CD14-positive monocyte (primary cell): ENCODE results near the gene TSPYL2. TPM values are rescaled to one million over a fixed set of nuclear protein-coding genes. Genes with fewer than 3 reads are reported as not detected.

Experiments
- DNase-seq, 3 donors: peaks; one replicate each; pipeline ENCODE4 v3.0.0-alpha.2; 2011 to 2022
- H2AFZ ChIP-seq: 2 replicates; pipeline ENCODE4 v1.6.0; 2012; ENCODE audit warnings: mild to moderate bottlenecking, low read depth, low read length, inconsistent platforms; ENCODE audit not compliant: insufficient read depth, poor library complexity, severe bottlenecking
- H3K27ac ChIP-seq, 2 donors: 1 replicate in 1 of 2; 2 replicates in 1 of 2; pipeline ENCODE4 v1.5.1; 2012 to 2013; ENCODE audit warnings: low read length in 2 of 2, control low read depth in 1 of 2, inconsistent platforms in 1 of 2, low read depth in 1 of 2, mild to moderate bottlenecking in 1 of 2
- H3K27me3 ChIP-seq, 2 donors: one replicate each; pipeline versions ENCODE4 v1.6.0 to v1.6.1; 2011 to 2013; ENCODE audit warnings: low read length in 2 of 2; ENCODE audit not compliant: control insufficient read depth in 2 of 2, insufficient read depth in 2 of 2
- H3K36me3 ChIP-seq, 2 donors: replicated peaks in 1 of 2; 1 replicate in 1 of 2; 2 replicates in 1 of 2; pipeline versions ENCODE4 v1.5.1 to v1.6.1; 2012 to 2013; ENCODE audit warnings: low read length in 2 of 2, control low read depth in 1 of 2, inconsistent platforms in 1 of 2, mild to moderate bottlenecking in 1 of 2; ENCODE audit not compliant: insufficient read depth in 2 of 2, control insufficient read depth in 1 of 2
- H3K4me1 ChIP-seq, 2 donors: 1 replicate in 1 of 2; 2 replicates in 1 of 2; pipeline versions ENCODE4 v1.5.1 to v1.6.1; 2012 to 2013; ENCODE audit warnings: low read length in 2 of 2, control low read depth in 1 of 2, inconsistent platforms in 1 of 2, mild to moderate bottlenecking in 1 of 2, moderate library complexity in 1 of 2; ENCODE audit not compliant: insufficient read depth in 2 of 2, control insufficient read depth in 1 of 2
- H3K4me2 ChIP-seq: replicated peaks from 2 replicates; pipeline ENCODE3; 2012; ENCODE audit warnings: low read length, moderate library complexity, mild to moderate bottlenecking; ENCODE audit not compliant: poor library complexity, severe bottlenecking; ENCODE audit errors: extremely low read depth
- H3K4me3 ChIP-seq, 3 experiments: fragments of 200-600 bp in 1 of 3; sonication (generic) in 1 of 3; replicated peaks in 1 of 3; 1 replicate in 2 of 3; 2 replicates in 1 of 3; pipeline ENCODE4 v1.5.1; 2011 to 2013; ENCODE audit warnings: low read length in 3 of 3, mild to moderate bottlenecking in 3 of 3, control low read depth in 2 of 3, low read depth in 2 of 3, inconsistent platforms in 1 of 3, moderate library complexity in 1 of 3
- H3K79me2 ChIP-seq: 2 replicates; pipeline ENCODE4 v1.6.0; 2012; ENCODE audit warnings: mild to moderate bottlenecking, control low read depth, inconsistent platforms, low read length, moderate library complexity; ENCODE audit not compliant: insufficient read depth
- H3K9ac ChIP-seq: 2 replicates; pipeline ENCODE4 v1.6.0; 2017; ENCODE audit warnings: low read length, mild to moderate bottlenecking; ENCODE audit not compliant: insufficient read depth, poor library complexity, severe bottlenecking
- H3K9me3 ChIP-seq, 2 donors: replicated peaks in 1 of 2; 1 replicate in 1 of 2; 2 replicates in 1 of 2; pipeline versions ENCODE4 v1.5.1 to v1.6.1; 2012 to 2013; ENCODE audit warnings: low read length in 2 of 2, control low read depth in 1 of 2; ENCODE audit not compliant: control insufficient read depth in 1 of 2, insufficient read depth in 1 of 2
- H4K20me1 ChIP-seq: 2 replicates; pipeline ENCODE4 v1.6.0; 2012; ENCODE audit warnings: mild to moderate bottlenecking, low read length, control low read depth, moderate library complexity; ENCODE audit not compliant: insufficient read depth
- H3K27ac Mint-ChIP-seq, 7 donors: one replicate each; pipeline ENCODE4 v1.8.0; 2020; ENCODE audit warnings: mild to moderate bottlenecking in 7 of 7, mixed read lengths in 7 of 7, moderate library complexity in 6 of 7, inconsistent platforms in 2 of 7
- H3K27me3 Mint-ChIP-seq, 3 donors: one replicate each; pipeline ENCODE4 v1.8.0; 2021 to 2022; ENCODE audit warnings: low read depth in 3 of 3, mild to moderate bottlenecking in 3 of 3, mixed read lengths in 3 of 3, moderate library complexity in 3 of 3, inconsistent platforms in 1 of 3
- H3K36me3 Mint-ChIP-seq, 2 donors: one replicate each; pipeline ENCODE4 v1.8.0; 2020; ENCODE audit warnings: mixed read lengths in 2 of 2, inconsistent platforms in 1 of 2, mild to moderate bottlenecking in 1 of 2
- H3K4me1 Mint-ChIP-seq: one replicate; pipeline ENCODE4 v1.8.0; 2020; ENCODE audit warnings: mild to moderate bottlenecking, mixed read lengths
- H3K4me3 Mint-ChIP-seq, 2 donors: one replicate each; pipeline ENCODE4 v1.8.0; 2020; ENCODE audit warnings: mild to moderate bottlenecking in 2 of 2, mixed read lengths in 2 of 2, moderate library complexity in 1 of 2
- H3K9me3 Mint-ChIP-seq, 7 donors: one replicate each; pipeline ENCODE4 v1.8.0; 2020 to 2022; ENCODE audit warnings: mixed read lengths in 7 of 7, mild to moderate bottlenecking in 6 of 7, moderate library complexity in 6 of 7, inconsistent platforms in 2 of 7
- WGBS: methylation state at CpG from one replicate; pipeline ENCODE4 v1.1.5; 2013; ENCODE audit warnings: missing lambda C conversion rate; ENCODE audit not compliant: insufficient coverage; 5-methylcytosine and 5-hydroxymethylcytosine counted together
- intact Hi-C, 2 donors: fragments of 100-400 bp; cut with micrococcal nuclease; formaldehyde crosslinking; loops; one replicate each; pipeline versions ENCODE4 v1.15.0 to v1.15.1; 2023
- polyA plus RNA-seq, 3 donors: library from polyadenylated mRNA; depleted of rRNA in 1 of 3; unstranded in 2 of 3; stranded (reverse) in 1 of 3; fragments of 300-500 nt in 2 of 3; fragments of >200 nt in 1 of 3; fragmentation: Illumina TruSeq in 2 of 3; gene quantifications; 1 replicate in 2 of 3; 2 replicates in 1 of 3; pipeline ENCODE4 v1.2.3, GENCODE V29; 2012 to 2021
- TF ChIP-seq, protein P1 (sequence below): fragments of 200-600 bp; IDR thresholded peaks from one replicate; pipeline ENCODE4 v1.8.0; 2022; ENCODE audit warnings: antibody characterized with exemption, mild to moderate bottlenecking

TSPYL2 gene
- polyA plus RNA-seq, 3 donors: 0.33 to 29.4 (median 0.40) TPM

DNA sequence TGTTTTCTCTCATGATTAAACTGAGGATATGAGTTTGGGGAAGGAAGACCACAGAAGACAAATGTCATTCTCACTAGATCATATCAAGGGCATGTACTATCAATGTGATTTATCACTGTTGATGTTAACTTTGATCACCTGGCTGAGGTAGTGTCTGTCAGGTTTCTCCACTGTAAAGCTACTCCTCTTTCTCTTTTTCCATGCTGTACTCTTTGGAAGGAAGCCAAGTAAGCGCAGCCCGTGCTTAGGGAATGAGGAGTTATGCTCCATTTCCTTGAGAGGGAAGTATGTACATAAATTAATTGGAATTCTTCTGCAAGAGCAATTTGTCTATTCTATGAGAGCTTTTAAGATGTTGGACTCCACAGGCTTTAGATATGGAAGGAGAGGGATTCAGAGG, 7.8 kb downstream of the TSPYL2 start:
- peaks cover 9 to 24% (median 12%) of the 10 kb centered on the region in 3 donors for H3K27me3 Mint-ChIP-seq
- intact Hi-C loops: loop anchor here in 1 of 2 donors (10.0 kb wide), 1 partner anchor 135 kb away; the partner anchor contains the start of gene KDM5C
- no CpG with 5 or more reads among the region's 2 CpGs for WGBS
- no peak for DNase-seq
- no peaks in the 10 kb centered on the region for H3K9me3 ChIP-seq
- peaks cover 28 to 35% of the 10 kb centered on the region in 2 donors for H3K4me1 ChIP-seq
- H3K9ac ChIP-seq: no peak overlapping the region
- no peaks in the 10 kb centered on the region for H3K36me3 ChIP-seq
- no peak overlapping the region for H3K4me2 ChIP-seq
- H3K27me3 ChIP-seq: no peaks in the 10 kb centered on the region
- no peak overlapping the region for H2AFZ ChIP-seq
- no peak overlapping the region for H3K4me3 ChIP-seq
- peaks cover 33% of the 10 kb centered on the region for H3K4me1 Mint-ChIP-seq
- peaks cover 0 to 12% of the 10 kb centered on the region in 2 donors for H3K36me3 Mint-ChIP-seq
- H3K27ac Mint-ChIP-seq: no peak overlapping the region
- H3K9me3 Mint-ChIP-seq: peaks cover 0 to 6% (median 1%) of the 10 kb centered on the region in 7 donors
- no peak overlapping the region for H3K4me3 Mint-ChIP-seq
- TF ChIP-seq, protein P1, sequence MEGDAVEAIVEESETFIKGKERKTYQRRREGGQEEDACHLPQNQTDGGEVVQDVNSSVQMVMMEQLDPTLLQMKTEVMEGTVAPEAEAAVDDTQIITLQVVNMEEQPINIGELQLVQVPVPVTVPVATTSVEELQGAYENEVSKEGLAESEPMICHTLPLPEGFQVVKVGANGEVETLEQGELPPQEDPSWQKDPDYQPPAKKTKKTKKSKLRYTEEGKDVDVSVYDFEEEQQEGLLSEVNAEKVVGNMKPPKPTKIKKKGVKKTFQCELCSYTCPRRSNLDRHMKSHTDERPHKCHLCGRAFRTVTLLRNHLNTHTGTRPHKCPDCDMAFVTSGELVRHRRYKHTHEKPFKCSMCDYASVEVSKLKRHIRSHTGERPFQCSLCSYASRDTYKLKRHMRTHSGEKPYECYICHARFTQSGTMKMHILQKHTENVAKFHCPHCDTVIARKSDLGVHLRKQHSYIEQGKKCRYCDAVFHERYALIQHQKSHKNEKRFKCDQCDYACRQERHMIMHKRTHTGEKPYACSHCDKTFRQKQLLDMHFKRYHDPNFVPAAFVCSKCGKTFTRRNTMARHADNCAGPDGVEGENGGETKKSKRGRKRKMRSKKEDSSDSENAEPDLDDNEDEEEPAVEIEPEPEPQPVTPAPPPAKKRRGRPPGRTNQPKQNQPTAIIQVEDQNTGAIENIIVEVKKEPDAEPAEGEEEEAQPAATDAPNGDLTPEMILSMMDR: no peak
- no peaks in the 10 kb centered on the region for H4K20me1 ChIP-seq
- H3K79me2 ChIP-seq: no peaks in the 10 kb centered on the region
- H3K27ac ChIP-seq: no peak overlapping the region

GRCh38 chrX:53091354-53091753, 9.2 kb downstream of the TSPYL2 start:
- Mint-ChIP-seq H3K4me3 (no peak overlapping the region), H3K27me3 (peaks cover 9 to 27% (median 13%) of the 10 kb centered on the region in 3 donors), H3K27ac (no peak overlapping the region), H3K36me3 (peaks cover 0 to under 1% of the 10 kb centered on the region in 2 donors), H3K9me3 (peaks cover 0 to 6% (median 0%) of the 10 kb centered on the region in 7 donors), H3K4me1 (peaks cover 35% of the 10 kb centered on the region)
- TF ChIP-seq, protein P1: no peak
- Histone ChIP-seq H3K27ac (no peak overlapping the region), H3K9me3 (no peaks in the 10 kb centered on the region), H3K9ac (no peak overlapping the region), H4K20me1 (no peaks in the 10 kb centered on the region), H3K79me2 (no peaks in the 10 kb centered on the region), H3K4me1 (peaks cover 28 to 35% of the 10 kb centered on the region in 2 donors), H2AFZ (no peak overlapping the region), H3K36me3 (no peaks in the 10 kb centered on the region), H3K4me2 (no peak overlapping the region), H3K4me3 (no peak overlapping the region), H3K27me3 (no peaks in the 10 kb centered on the region)
- intact Hi-C loops: loop anchor here in 1 of 2 donors (10.0 kb wide), 1 partner anchor 133 kb away; the partner anchor contains the start of gene KDM5C
- DNase-seq: no peak
- WGBS: no CpG with 5 or more reads among the region's 2 CpGs
